ENCODE measurements around the gene ZNF668. TPM values are rescaled to one million over a fixed set of nuclear protein-coding genes. Genes with fewer than 3 reads are reported as not detected.

Gene ZNF668
- total RNA-seq, 4 donors from 2014 or later: 7.9 to 17.9 (median 10.2) TPM

DNA sequence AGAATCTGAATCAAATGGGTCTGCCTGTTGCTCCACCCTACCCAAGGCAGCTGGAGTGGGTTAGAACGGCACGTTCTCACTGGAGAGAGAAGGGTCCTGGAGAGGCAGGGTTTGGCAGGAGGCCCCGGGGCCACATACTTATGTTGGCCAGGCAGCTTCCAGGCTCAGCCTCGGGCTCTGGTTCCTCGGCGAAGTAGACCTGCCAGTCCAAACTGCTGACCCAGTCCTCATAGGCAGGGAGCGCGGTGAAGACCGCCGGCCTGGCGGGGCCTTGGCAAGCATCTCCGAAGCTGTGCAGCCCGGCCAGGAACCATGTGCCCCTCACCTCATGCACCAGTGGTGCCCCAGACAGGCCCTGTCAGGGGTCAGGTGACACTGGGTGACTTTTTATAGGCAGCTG lies 9.9 kb upstream of the ZNF668 start:
- H3K27me3 ChIP-seq: no peaks in the 10 kb centered on the region
- H3K9me3 ChIP-seq: no peaks in the 10 kb centered on the region
- no peak for TF ChIP-seq CTCF (IDR thresholded peaks at IDR 0.05)
- no peak for TF ChIP-seq POLR2AphosphoS5 (IDR thresholded peaks at IDR 0.05)
- TF ChIP-seq POLR2A (IDR thresholded peaks at IDR 0.05): no peak
- no peak for TF ChIP-seq EP300 (IDR thresholded peaks at IDR 0.05; ENCODE audit: low read depth)
- no peak overlapping the region for H3K4me3 ChIP-seq
- peaks cover 0 to 19% (median 9%) of the 10 kb centered on the region in 4 donors for H3K36me3 ChIP-seq
- no peak overlapping the region for H3K27ac ChIP-seq
- in situ Hi-C loops (cut with MboI; ENCODE audit: low pct_ligation_motif_present in 1 of 4, low pct_unique_long_range_greater_than_20kb in 1 of 4, low sequenced_read_pairs in 3 of 4): no loop called here
- DNase-seq: no peak
- no peaks in the 10 kb centered on the region for H3K4me1 ChIP-seq
- intact Hi-C loops (cut with DNase I; ENCODE audit: low total_unique reads): no loop called here
- 73% methylated on average over 3 of the region's 13 CpGs; no CpG with 5 or more reads in 1 of the 2 donors for WGBS, 2 donors (ENCODE audit: low coverage in 1 of 2)

- TF ChIP-seq CTCF (IDR thresholded peaks at IDR 0.05) (no peak), POLR2AphosphoS5 (IDR thresholded peaks at IDR 0.05) (no peak), EP300 (IDR thresholded peaks at IDR 0.05; ENCODE audit: low read depth) (no peak), POLR2A (IDR thresholded peaks at IDR 0.05) (no peak)
- Histone ChIP-seq H3K36me3 (peaks cover 0 to 23% (median 11%) of the 10 kb centered on the region in 4 donors), H3K4me1 (no peaks in the 10 kb centered on the region), H3K27me3 (no peaks in the 10 kb centered on the region), H3K4me3 (no peak overlapping the region), H3K27ac (no peak overlapping the region), H3K9me3 (no peaks in the 10 kb centered on the region)
- intact Hi-C loops (cut with DNase I; ENCODE audit: low total_unique reads): no loop called here
- no peak for DNase-seq
- in situ Hi-C loops (cut with MboI; ENCODE audit: low pct_ligation_motif_present in 1 of 4, low pct_unique_long_range_greater_than_20kb in 1 of 4, low sequenced_read_pairs in 3 of 4): no loop called here
- 49% methylated on average over 5 of the region's 5 CpGs; no CpG with 5 or more reads in 1 of the 2 donors for WGBS, 2 donors (ENCODE audit: low coverage in 1 of 2)
Observed at GRCh38 chr16:31083556-31083955, 9.5 kb upstream of the ZNF668 start.

DNA sequence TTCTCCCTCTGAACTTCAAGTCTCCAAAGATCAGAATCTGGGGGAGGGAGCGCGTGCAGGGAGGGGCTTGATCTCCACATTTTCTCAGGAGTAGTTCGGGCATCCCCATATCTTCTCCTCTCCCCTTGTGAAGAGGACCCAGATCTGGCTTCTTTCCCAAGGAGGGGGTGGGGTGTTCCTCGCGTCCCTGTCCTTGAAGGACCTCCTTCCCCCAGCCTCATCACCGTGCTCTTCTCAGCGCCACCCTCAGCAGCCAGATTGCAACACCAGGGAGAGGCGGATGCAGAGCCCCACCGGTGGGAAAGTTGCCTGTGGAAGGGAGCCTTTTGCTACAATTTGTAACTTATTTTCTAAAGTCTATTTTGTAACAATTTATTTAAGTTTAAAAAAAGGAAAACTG lies 9.0 kb upstream of the ZNF668 start:
- Histone ChIP-seq H3K27me3 (no peaks in the 10 kb centered on the region), H3K27ac (no peak overlapping the region), H3K36me3 (peaks cover 0 to 28% (median 13%) of the 10 kb centered on the region in 4 donors), H3K4me1 (no peaks in the 10 kb centered on the region), H3K9me3 (no peaks in the 10 kb centered on the region), H3K4me3 (no peak overlapping the region)
- WGBS, 2 donors (ENCODE audit: low coverage in 1 of 2): 80 to 83% methylated on average over 1 to 9 of the region's 9 CpGs
- in situ Hi-C loops (cut with MboI; ENCODE audit: low pct_ligation_motif_present in 1 of 4, low pct_unique_long_range_greater_than_20kb in 1 of 4, low sequenced_read_pairs in 3 of 4) (no loop called here), intact Hi-C loops (cut with DNase I; ENCODE audit: low total_unique reads) (no loop called here)
- DNase-seq: no peak
- no peak for TF ChIP-seq EP300 (IDR thresholded peaks at IDR 0.05; ENCODE audit: low read depth)

DNA sequence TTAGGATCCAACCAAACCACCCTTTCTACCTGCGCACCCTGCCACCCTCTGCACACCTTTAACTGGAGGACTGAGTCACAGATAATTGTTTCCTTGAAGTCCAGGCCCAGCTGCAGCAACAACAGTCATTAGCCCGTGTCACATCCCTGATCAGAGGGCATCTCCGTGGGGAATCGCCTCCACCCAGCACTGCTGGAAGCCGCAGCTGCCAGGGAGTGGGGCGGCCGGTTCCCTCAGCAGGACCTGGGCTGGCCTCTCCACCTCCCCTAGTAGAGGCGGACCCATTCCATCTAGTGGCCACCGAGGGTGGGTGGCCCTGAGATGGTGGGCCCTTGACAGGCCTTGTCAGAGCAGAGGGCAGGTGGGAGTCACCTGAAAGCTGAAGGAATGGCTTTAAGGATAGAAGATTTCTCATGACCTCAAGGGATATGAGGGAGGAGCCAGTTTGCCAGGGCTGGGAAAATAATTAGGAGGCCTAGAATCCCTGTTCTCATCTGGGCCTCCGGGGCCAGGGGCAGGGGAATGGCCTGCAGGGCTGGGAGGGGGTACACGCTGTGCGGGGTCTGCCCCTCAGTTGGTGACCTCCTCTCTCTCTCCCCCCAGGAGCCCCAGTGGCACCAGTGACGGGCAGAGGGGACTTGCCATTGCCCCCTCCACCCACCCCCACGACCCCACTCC lies 8.5 kb upstream of the ZNF668 start:
- Histone ChIP-seq H3K27ac (no peak overlapping the region), H3K4me3 (no peak overlapping the region), H3K4me1 (no peaks in the 10 kb centered on the region), H3K27me3 (no peaks in the 10 kb centered on the region), H3K9me3 (no peaks in the 10 kb centered on the region), H3K36me3 (peaks cover 0 to 34% (median 16%) of the 10 kb centered on the region in 4 donors)
- in situ Hi-C loops (cut with MboI; ENCODE audit: low pct_ligation_motif_present in 1 of 4, low pct_unique_long_range_greater_than_20kb in 1 of 4, low sequenced_read_pairs in 3 of 4) (no loop called here), intact Hi-C loops (cut with DNase I; ENCODE audit: low total_unique reads) (no loop called here)
- WGBS, 2 donors (ENCODE audit: low coverage in 1 of 2): 75 to 100% methylated on average over 2 to 14 of the region's 14 CpGs
- TF ChIP-seq POLR2A (IDR thresholded peaks at IDR 0.05) (no peak), POLR2AphosphoS5 (IDR thresholded peaks at IDR 0.05) (no peak), CTCF (IDR thresholded peaks at IDR 0.05) (no peak), EP300 (IDR thresholded peaks at IDR 0.05; ENCODE audit: low read depth) (no peak)
- DNase-seq: no peak
